ENCODE data around the gene POGLUT2.

GRCh38 chr13:102774214-102774568 lies 24.6 kb downstream of the POGLUT2 start:
- no peak for TF ChIP-seq CTCF (IDR thresholded peaks at IDR 0.05)
- TF ChIP-seq POLR2AphosphoS5 (IDR thresholded peaks at IDR 0.05; ENCODE audit: low read depth, low read length), result no peak
- TF ChIP-seq REST (IDR thresholded peaks at IDR 0.05; ENCODE audit: insufficient read depth in 1 of 2, low read depth in 2 of 2, low read length in 1 of 2), result no peak
- TF ChIP-seq SIN3A (IDR thresholded peaks at IDR 0.05; ENCODE audit: borderline replicate concordance, insufficient read depth, low read depth, low read length), result no peak
- TF ChIP-seq TCF7L2 (IDR thresholded peaks at IDR 0.05; ENCODE audit: low read depth, low read length), result no peak
